Stomach (tissue), 9 donors: ENCODE results near the gene LPAR1. TPM values are rescaled to one million over a fixed set of nuclear protein-coding genes. Genes with fewer than 3 reads are reported as not detected.

Source experiments
- DNase-seq, 2 donors: peaks; one replicate each; pipeline versions ENCODE4 v3.0.0 to v3.0.0-alpha.2; 2013 to 2019
- H3K27ac ChIP-seq, 5 donors: fragments of 200-600 bp in 4 of 5; sonication (generic) in 4 of 5; one replicate each; pipeline ENCODE4 v1.5.1; 2013 to 2019; ENCODE audit warnings: mild to moderate bottlenecking in 1 of 5, moderate library complexity in 1 of 5
- H3K27me3 ChIP-seq, 3 donors: fragments of 200-600 bp; sonication (generic); one replicate each; pipeline ENCODE4 v1.5.1; 2017 to 2019; ENCODE audit warnings: mixed run types in 1 of 3
- H3K36me3 ChIP-seq, 4 donors: fragments of 200-600 bp; sonication (generic); 1 replicate in 3 of 4; 2 replicates in 1 of 4; pipeline ENCODE4 v1.5.1; 2016 to 2019
- H3K4me1 ChIP-seq, 4 donors: fragments of 200-600 bp; sonication (generic); one replicate each; pipeline ENCODE4 v1.5.1; 2016 to 2019
- H3K4me3 ChIP-seq, 4 donors: fragments of 200-600 bp; sonication (generic) in 3 of 4; one replicate each; pipeline ENCODE4 v1.5.1; 2016 to 2019; ENCODE audit warnings: mild to moderate bottlenecking in 1 of 4
- H3K9me3 ChIP-seq, 4 donors: fragments of 200-600 bp; sonication (generic); one replicate each; pipeline ENCODE4 v1.5.1; 2016 to 2019
- EP300 ChIP-seq: sonication (generic); formaldehyde crosslinking; IDR thresholded peaks from one replicate; pipeline ENCODE4 v1.6.1; 2017; ENCODE audit warnings: antibody characterized with exemption
- POLR2A ChIP-seq, 4 donors: fragments of 450-650 bp; IDR thresholded peaks; one replicate each; pipeline ENCODE4 v1.6.1; 2016; ENCODE audit warnings: antibody characterized with exemption in 4 of 4, control low read depth in 2 of 4, mild to moderate bottlenecking in 1 of 4, moderate library complexity in 1 of 4
- POLR2AphosphoS5 ChIP-seq, 3 donors: sonication (generic); formaldehyde crosslinking; IDR thresholded peaks; one replicate each; pipeline ENCODE4 v1.6.1; 2016; ENCODE audit warnings: antibody characterized with exemption in 3 of 3
- WGBS, 5 donors: extraction: QIAGEN DNeasy Blood & Tissue Kit in 3 of 5; methylation state at CpG; one replicate each; pipeline versions ENCODE4 v1.1.5 to v1.1.7; 2013 to 2018; 5-methylcytosine and 5-hydroxymethylcytosine counted together
- intact Hi-C: fragments of 100-400 bp; cut with DNase I; formaldehyde crosslinking; loops from one replicate; pipeline ENCODE4 v1.15.1; 2023; ENCODE audit warnings: low total_unique reads
- polyA plus RNA-seq, 3 donors: library from polyadenylated mRNA; stranded (reverse); fragments of 200-250 nt; gene quantifications; one replicate each; pipeline ENCODE4 v1.2.3, GENCODE V29; 2013
- total RNA-seq, 5 donors: library from RNA; depleted of rRNA; stranded (reverse); fragments of >200 nt; gene quantifications; one replicate each; pipeline versions ENCODE4 v1.1.0 to v1.2.3, GENCODE V29; 2014 to 2016
- TF ChIP-seq, protein P1 (sequence below), 7 experiments: fragments of 450-650 bp in 4 of 7; fragments of 200-600 bp in 3 of 7; sonication (generic) in 3 of 7; IDR thresholded peaks; one replicate each; pipeline ENCODE4 v1.5.1; 2016 to 2019; ENCODE audit warnings: antibody characterized with exemption in 7 of 7, control low read depth in 2 of 7, mild to moderate bottlenecking in 1 of 7
- donor health status: healthy with polysubstance abuse.
- donor health status: Bipolar disorder and iron deficiency.
- donor health status: healthy.

LPAR1 gene
- total and polyA plus RNA-seq, 8 donors = 7.4 to 40.0 (median 21.2) TPM

DNA sequence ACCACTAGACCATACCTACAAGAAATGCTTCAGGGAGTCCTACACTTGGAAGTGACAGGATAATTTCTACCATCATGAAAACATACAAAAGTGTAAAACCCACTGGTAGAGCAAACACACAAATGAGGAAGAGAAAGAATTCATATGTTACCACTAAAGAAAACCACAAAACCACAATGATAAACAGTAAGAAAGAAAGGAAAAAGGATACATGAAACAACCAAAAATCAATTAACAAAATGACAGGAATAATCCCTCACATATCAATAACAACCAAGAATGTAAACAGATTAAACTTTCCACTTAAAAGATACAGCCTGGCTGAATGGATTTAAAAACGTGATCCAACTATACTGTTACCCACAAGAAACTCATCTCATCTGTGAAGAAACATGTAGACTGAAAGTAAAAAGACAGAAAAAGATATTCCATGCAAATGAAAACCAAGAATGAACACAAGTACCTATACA, 83.4 kb downstream of the LPAR1 start:
- no peak overlapping the region for H3K27ac ChIP-seq
- TF ChIP-seq POLR2A (IDR thresholded peaks at IDR 0.05) (no peak), POLR2AphosphoS5 (IDR thresholded peaks at IDR 0.05) (no peak), EP300 (no peak)
- TF ChIP-seq, protein P1, sequence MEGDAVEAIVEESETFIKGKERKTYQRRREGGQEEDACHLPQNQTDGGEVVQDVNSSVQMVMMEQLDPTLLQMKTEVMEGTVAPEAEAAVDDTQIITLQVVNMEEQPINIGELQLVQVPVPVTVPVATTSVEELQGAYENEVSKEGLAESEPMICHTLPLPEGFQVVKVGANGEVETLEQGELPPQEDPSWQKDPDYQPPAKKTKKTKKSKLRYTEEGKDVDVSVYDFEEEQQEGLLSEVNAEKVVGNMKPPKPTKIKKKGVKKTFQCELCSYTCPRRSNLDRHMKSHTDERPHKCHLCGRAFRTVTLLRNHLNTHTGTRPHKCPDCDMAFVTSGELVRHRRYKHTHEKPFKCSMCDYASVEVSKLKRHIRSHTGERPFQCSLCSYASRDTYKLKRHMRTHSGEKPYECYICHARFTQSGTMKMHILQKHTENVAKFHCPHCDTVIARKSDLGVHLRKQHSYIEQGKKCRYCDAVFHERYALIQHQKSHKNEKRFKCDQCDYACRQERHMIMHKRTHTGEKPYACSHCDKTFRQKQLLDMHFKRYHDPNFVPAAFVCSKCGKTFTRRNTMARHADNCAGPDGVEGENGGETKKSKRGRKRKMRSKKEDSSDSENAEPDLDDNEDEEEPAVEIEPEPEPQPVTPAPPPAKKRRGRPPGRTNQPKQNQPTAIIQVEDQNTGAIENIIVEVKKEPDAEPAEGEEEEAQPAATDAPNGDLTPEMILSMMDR (IDR thresholded peaks at IDR 0.05) = no peak
- intact Hi-C loops = no loop called here
- peaks cover 0 to 16% (median 0%) of the 10 kb centered on the region in 4 donors for H3K4me1 ChIP-seq
- peaks cover 0 to 13% (median 5%) of the 10 kb centered on the region in 4 donors for H3K9me3 ChIP-seq
- H3K27me3 ChIP-seq = no peaks in the 10 kb centered on the region
- 7 to 36% (median 22%) methylated on average over 1 of the region's 1 CpG for WGBS, 5 donors
- DNase-seq = no peak
- H3K36me3 ChIP-seq = no peaks in the 10 kb centered on the region
- no peak overlapping the region for H3K4me3 ChIP-seq

DNA sequence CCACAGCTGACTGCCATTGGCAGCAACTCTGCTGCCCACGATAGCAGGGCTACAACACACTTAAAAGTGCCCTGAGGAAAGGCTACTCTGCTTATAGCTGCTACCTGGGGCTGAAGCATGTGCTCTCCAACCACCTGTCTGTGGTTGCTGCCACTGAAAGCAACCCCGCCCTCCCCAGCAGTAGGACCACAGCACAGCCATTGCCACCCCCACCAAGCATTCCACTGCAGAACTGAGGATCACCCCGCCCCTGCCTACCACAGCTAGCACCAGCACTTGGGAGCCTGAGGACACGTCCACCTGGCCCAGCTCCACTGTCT, 85.8 kb downstream of the LPAR1 start:
- H3K27me3 ChIP-seq = no peaks in the 10 kb centered on the region
- peaks cover 0 to 6% (median 0%) of the 10 kb centered on the region in 4 donors for H3K9me3 ChIP-seq
- H3K4me1 ChIP-seq = peaks cover 0 to 25% (median under 1%) of the 10 kb centered on the region in 4 donors
- intact Hi-C loops = no loop called here
- H3K36me3 ChIP-seq = no peaks in the 10 kb centered on the region
- TF ChIP-seq, protein P1 (IDR thresholded peaks at IDR 0.05) = no peak
- TF ChIP-seq POLR2A (IDR thresholded peaks at IDR 0.05) (no peak), POLR2AphosphoS5 (IDR thresholded peaks at IDR 0.05) (no peak), EP300 (no peak)
- H3K27ac ChIP-seq = peak overlapping the region in 1 of 5 donors; percentile 6
- DNase-seq = no peak
- no peak overlapping the region for H3K4me3 ChIP-seq
- 72 to 89% (median 87%) methylated on average over 2 to 4 of the region's 4 CpGs for WGBS, 5 donors

DNA sequence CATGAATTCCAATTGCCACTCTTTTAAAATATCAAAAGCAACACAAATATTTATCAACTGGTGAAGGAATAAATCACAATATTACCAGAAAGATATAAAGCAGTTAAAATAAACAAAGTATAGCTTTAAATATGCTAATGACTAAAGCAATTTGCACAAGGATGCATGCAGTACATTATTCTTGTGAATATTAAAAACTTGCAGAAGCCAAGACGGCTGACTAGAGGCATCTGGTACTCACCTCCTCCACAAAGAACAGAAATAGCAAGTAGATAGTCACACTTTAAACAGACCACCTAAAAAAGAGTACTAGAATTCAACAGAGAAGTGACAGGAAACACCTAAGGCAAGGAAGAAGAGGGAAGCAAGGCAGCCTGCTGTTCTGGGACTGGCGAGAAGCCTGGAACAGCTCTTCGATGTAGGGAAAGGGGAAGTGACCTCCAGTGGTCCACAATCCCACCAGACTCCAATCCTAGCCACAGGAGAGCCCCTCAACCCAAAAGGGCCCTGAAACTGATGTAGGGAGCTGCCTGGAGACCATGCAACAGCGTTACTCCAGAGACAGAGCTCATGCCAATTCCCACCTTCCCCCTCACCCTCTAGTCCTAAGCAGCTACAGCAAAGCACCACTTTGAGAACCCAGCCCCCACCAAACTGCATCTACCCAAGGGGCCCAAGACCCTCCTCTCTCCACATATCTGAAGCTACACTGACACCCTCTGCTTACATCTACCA, 86.3 kb downstream of the LPAR1 start:
- peaks cover 0 to 30% (median 2%) of the 10 kb centered on the region in 4 donors for H3K4me1 ChIP-seq
- DNase-seq = no peak
- H3K36me3 ChIP-seq = no peaks in the 10 kb centered on the region
- TF ChIP-seq, protein P1 (IDR thresholded peaks at IDR 0.05) = no peak
- TF ChIP-seq POLR2A (IDR thresholded peaks at IDR 0.05) (no peak), EP300 (no peak), POLR2AphosphoS5 (IDR thresholded peaks at IDR 0.05) (no peak)
- peaks cover 0 to 6% (median 0%) of the 10 kb centered on the region in 4 donors for H3K9me3 ChIP-seq
- H3K27ac ChIP-seq = peak overlapping the region in 1 of 5 donors; percentile 6
- 40 to 63% (median 54%) methylated on average over 3 to 4 of the region's 4 CpGs for WGBS, 5 donors
- H3K27me3 ChIP-seq = no peaks in the 10 kb centered on the region
- H3K4me3 ChIP-seq = no peak overlapping the region
- intact Hi-C loops = no loop called here

DNA sequence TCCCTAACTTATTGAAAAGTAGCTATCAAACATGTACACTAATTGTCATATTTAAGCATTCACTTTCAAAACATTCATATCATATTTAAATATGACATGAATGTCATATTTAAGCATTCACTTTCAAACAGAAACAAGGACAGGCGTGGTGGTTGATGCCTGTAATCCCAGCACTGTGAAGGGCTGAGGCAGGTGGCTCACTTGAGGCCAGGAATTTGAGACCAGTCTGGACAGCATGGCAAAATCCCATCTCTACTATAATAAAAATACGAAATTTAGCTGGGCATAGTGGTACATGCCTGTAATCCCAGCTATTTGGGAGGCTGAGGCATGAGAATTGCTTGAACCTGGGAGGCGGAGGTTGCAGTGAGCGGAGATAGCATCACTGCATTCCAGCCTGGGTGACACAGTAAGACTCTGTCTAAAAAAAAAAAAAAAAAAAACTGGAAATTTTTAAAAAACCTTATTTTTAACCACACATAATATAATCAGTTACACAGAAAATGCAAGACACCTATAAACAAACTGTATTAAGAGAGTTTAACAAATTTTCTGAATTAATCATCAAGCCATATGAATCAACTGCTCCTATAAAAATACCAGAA, 88.1 kb downstream of the LPAR1 start:
- TF ChIP-seq POLR2A (IDR thresholded peaks at IDR 0.05) (no peak), EP300 (no peak), POLR2AphosphoS5 (IDR thresholded peaks at IDR 0.05) (no peak)
- TF ChIP-seq, protein P1 (IDR thresholded peaks at IDR 0.05) = no peak
- DNase-seq = no peak
- 89 to 95% (median 94%) methylated on average over 4 of the region's 4 CpGs for WGBS, 5 donors
- Histone ChIP-seq H3K27ac (no peak overlapping the region), H3K27me3 (no peaks in the 10 kb centered on the region), H3K9me3 (peaks cover 0 to 6% (median 0%) of the 10 kb centered on the region in 4 donors), H3K4me3 (no peak overlapping the region), H3K4me1 (peaks cover 0 to 30% (median 2%) of the 10 kb centered on the region in 4 donors), H3K36me3 (no peaks in the 10 kb centered on the region)
- intact Hi-C loops = no loop called here
